ENCODE measurements around the gene MC2R.

Gene MC2R

GRCh38 chr18:13915391-13915790 lies at the start of gene MC2R:
MC2R (minus strand) TSS chr18:13915536; CDS start chr18:13885518, 30,018 bp downstream.
- no peak for DNase-seq

- DNase-seq, result no peak
Observed at GRCh38 chr18:13945811-13946210, 30.5 kb upstream of the MC2R start.

- DNase-seq, result no peak
Observed at GRCh38 chr18:13943338-13943737, 28.0 kb upstream of the MC2R start.

GRCh38 chr18:13940326-13940725 lies 25.0 kb upstream of the MC2R start:
- DNase-seq, result no peak

GRCh38 chr18:13934676-13935075 lies 19.3 kb upstream of the MC2R start:
- no peak for DNase-seq

GRCh38 chr18:13934058-13934457 lies 18.7 kb upstream of the MC2R start:
- no peak for DNase-seq

GRCh38 chr18:13932285-13933025 lies 17.1 kb upstream of the MC2R start:
- no peak for DNase-seq

GRCh38 chr18:13930964-13931363 lies 15.6 kb upstream of the MC2R start:
- DNase-seq, result no peak

GRCh38 chr18:13923221-13923620 lies 7.9 kb upstream of the MC2R start:
- DNase-seq, result no peak

- DNase-seq, result no peak
Observed at GRCh38 chr18:13918898-13919297, 3.6 kb upstream of the MC2R start.

- DNase-seq, result no peak
Observed at GRCh38 chr18:13917401-13917800, 2.1 kb upstream of the MC2R start.

- no peak for DNase-seq
Observed at GRCh38 chr18:13916559-13916958, 1.2 kb upstream of the MC2R start.

- no peak for DNase-seq
Observed at GRCh38 chr18:13915995-13916431, 677 bp upstream of the MC2R start.

- no peak for DNase-seq
Observed at GRCh38 chr18:13914756-13915155, 580 bp downstream of the MC2R start.

- DNase-seq, result no peak
Observed at GRCh38 chr18:13914170-13914569, 1.2 kb downstream of the MC2R start.

- no peak for DNase-seq
Observed at GRCh38 chr18:13913205-13913604, 2.1 kb downstream of the MC2R start.

- no peak for DNase-seq
Observed at GRCh38 chr18:13912601-13913000, 2.7 kb downstream of the MC2R start.

- DNase-seq, result no peak
Observed at GRCh38 chr18:13910986-13911385, 4.3 kb downstream of the MC2R start.

- no peak for DNase-seq
Observed at GRCh38 chr18:13910501-13910900, 4.8 kb downstream of the MC2R start.

GRCh38 chr18:13909141-13909940 lies 6.0 kb downstream of the MC2R start:
- no peak for DNase-seq

GRCh38 chr18:13900633-13901032 lies 14.7 kb downstream of the MC2R start:
- no peak for DNase-seq

- no peak for DNase-seq
Observed at GRCh38 chr18:13895505-13896033, 19.8 kb downstream of the MC2R start.

GRCh38 chr18:13894531-13894930 lies 20.8 kb downstream of the MC2R start:
- DNase-seq, result no peak

GRCh38 chr18:13893418-13893760 lies 21.9 kb downstream of the MC2R start:
- no peak for DNase-seq

All from kidney glomerular epithelial cell (primary cell).